NOMO-1 treated with dmso at 0.1 percent for 144 hours (cell line): ENCODE results near the gene CNP.

ENCODE experiments used
- DNase-seq: peaks from one replicate; lab custom pipeline; 2025; ENCODE audit not compliant: unreplicated experiment; lab: John Stamatoyannopoulos, UW

Gene CNP

GRCh38 chr17:41941168-41941567 is 25.4 kb upstream of the CNP start:
- DNase-seq: no peak

- DNase-seq: no peak
Measured at GRCh38 chr17:41942626-41943373, 23.8 kb upstream of the CNP start.

- DNase-seq: no peak
Measured at GRCh38 chr17:41943492-41943891, 23.1 kb upstream of the CNP start.

GRCh38 chr17:41944943-41945342 is 21.7 kb upstream of the CNP start:
- no peak for DNase-seq

- DNase-seq: no peak
Measured at GRCh38 chr17:41948762-41949460, 17.7 kb upstream of the CNP start.

- no peak for DNase-seq
Measured at GRCh38 chr17:41956522-41956921, 10.1 kb upstream of the CNP start.

GRCh38 chr17:41957031-41957868 is 9.3 kb upstream of the CNP start:
- DNase-seq: no peak

GRCh38 chr17:41957869-41958439 is 8.6 kb upstream of the CNP start:
- DNase-seq: no peak

GRCh38 chr17:41959030-41959335 is 7.6 kb upstream of the CNP start:
- no peak for DNase-seq

- peak; percentile 48 for DNase-seq
Measured at GRCh38 chr17:41959336-41960095, 7.1 kb upstream of the CNP start.

GRCh38 chr17:41962111-41962510 is 4.5 kb upstream of the CNP start:
- DNase-seq: no peak

GRCh38 chr17:41962768-41963434 is 3.7 kb upstream of the CNP start:
- DNase-seq: peak; percentile 45

- no peak for DNase-seq
Measured at GRCh38 chr17:41965694-41966462, 717 bp upstream of the CNP start.

- no peak for DNase-seq
Measured at GRCh38 chr17:41967141-41967920, 736 bp downstream of the CNP start.

GRCh38 chr17:41967921-41968578 is 1.5 kb downstream of the CNP start:
- DNase-seq: no peak

- DNase-seq: no peak
Measured at GRCh38 chr17:41968676-41969075, 2.1 kb downstream of the CNP start.

GRCh38 chr17:41970901-41971331 is 4.3 kb downstream of the CNP start:
- DNase-seq: no peak
